Fibroblast of lung (primary cell): Measurements from ENCODE around the gene TET2.

ENCODE experiments used
- EZH2 ChIP-seq: IDR thresholded peaks from 2 replicates; pipeline ENCODE4 v1.5.1; 2012; ENCODE audit warnings: low read length, control low read depth, mild to moderate bottlenecking; ENCODE audit errors: missing control alignments
- TF ChIP-seq, protein P1 (sequence below), 2 donors: IDR thresholded peaks in 1 of 2; conservative IDR thresholded peaks in 1 of 2; 1 replicate in 1 of 2; 2 replicates in 1 of 2; pipeline ENCODE4 v1.5.1; 2011 to 2012; ENCODE audit warnings: low read length in 2 of 2, control low read depth in 1 of 2, inconsistent platforms in 1 of 2, low read depth in 1 of 2, mild to moderate bottlenecking in 1 of 2

DNA sequence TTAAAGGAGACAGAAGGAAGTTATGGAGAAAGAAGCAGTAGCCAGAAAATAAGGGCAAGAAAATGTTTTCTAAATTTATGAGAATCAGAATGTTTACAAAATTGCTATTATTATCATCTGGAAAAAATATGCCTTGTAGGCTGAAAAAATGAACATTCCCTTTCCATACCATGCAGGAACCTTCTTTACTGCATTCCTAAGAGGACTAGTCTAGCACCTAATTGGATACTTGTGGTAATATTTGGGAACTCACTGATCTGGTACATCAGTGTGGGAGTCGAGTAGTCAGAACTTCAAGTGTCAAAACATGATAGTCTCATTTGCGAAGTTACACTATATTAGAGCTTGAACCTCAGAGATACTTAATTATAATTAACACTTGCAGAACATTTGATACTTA is 51.9 kb downstream of the TET2 start:
- TF ChIP-seq, protein P1, sequence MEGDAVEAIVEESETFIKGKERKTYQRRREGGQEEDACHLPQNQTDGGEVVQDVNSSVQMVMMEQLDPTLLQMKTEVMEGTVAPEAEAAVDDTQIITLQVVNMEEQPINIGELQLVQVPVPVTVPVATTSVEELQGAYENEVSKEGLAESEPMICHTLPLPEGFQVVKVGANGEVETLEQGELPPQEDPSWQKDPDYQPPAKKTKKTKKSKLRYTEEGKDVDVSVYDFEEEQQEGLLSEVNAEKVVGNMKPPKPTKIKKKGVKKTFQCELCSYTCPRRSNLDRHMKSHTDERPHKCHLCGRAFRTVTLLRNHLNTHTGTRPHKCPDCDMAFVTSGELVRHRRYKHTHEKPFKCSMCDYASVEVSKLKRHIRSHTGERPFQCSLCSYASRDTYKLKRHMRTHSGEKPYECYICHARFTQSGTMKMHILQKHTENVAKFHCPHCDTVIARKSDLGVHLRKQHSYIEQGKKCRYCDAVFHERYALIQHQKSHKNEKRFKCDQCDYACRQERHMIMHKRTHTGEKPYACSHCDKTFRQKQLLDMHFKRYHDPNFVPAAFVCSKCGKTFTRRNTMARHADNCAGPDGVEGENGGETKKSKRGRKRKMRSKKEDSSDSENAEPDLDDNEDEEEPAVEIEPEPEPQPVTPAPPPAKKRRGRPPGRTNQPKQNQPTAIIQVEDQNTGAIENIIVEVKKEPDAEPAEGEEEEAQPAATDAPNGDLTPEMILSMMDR (conservative IDR thresholded peaks at IDR 0.05 in 1 of 2, IDR thresholded peaks at IDR 0.05 in 1 of 2; ENCODE audit: low read depth in 1 of 2, low read length in 2 of 2): no peak
- no peak for TF ChIP-seq EZH2
